K562 (cell line): ENCODE results near the gene GTSE1. TPM values are rescaled to one million over a fixed set of nuclear protein-coding genes. Genes with fewer than 3 reads are reported as not detected.

ENCODE experiments used
- ATAC-seq: fragments of 200-7000 bp; cut with Tn5 transposase; 3 replicates; pipeline ENCODE4 v1.9.1; 2020; ENCODE audit warnings: moderate library complexity
- BruUV-seq: library from RNA; stranded (reverse); fragments of 400-500 nt; replicated peaks from 2 replicates; lab custom pipeline; 2021; lab: Mats Ljungman, UMichigan
- CTCF ChIA-PET: fragments of 300-600 bp; formaldehyde crosslinking; extraction: SDS; loops from one replicate; lab custom pipeline; 2021; ENCODE audit warnings: low intra/inter-chr PET ratio; lab: Yijun Ruan, JAX
- POLR2A ChIA-PET: fragments of 300-600, 350-650 bp; sonication (Branson Sonifier 250); formaldehyde crosslinking; extraction: SDS; loops from one replicate; lab custom pipeline; 2021; ENCODE audit warnings: antibody characterized with exemption, inconsistent platforms; lab: Yijun Ruan, JAX
- DNase-seq, 4 experiments: peaks; one replicate each; pipeline versions ENCODE4 v3.0.0 to v3.0.0-alpha.2; 2011 to 2018; ENCODE audit warnings: low spot score in 3 of 4, mixed read lengths in 3 of 4; ENCODE audit errors: extremely low read depth in 1 of 4
- FAIRE-seq: peaks from 2 replicates; lab custom pipeline; 2011; peaks lifted over from hg19 to GRCh38; lab: Jason Lieb, UNC
- H2AFZ ChIP-seq: 2 replicates; pipeline ENCODE4 v1.6.0; 2011; ENCODE audit warnings: low read depth, low read length, control low read depth, inconsistent platforms
- H3K27ac ChIP-seq: fragments of 200-600 bp; 3 replicates; pipeline ENCODE4 v1.8.0; 2011; ENCODE audit warnings: low read depth, mild to moderate bottlenecking, control low read depth, inconsistent platforms, low read length, moderate library complexity, mixed read lengths; ENCODE audit errors: extremely low read depth
- H3K27me3 ChIP-seq, 2 experiments: fragments of 300-600 bp in 1 of 2; 2 replicates in 1 of 2; 3 replicates in 1 of 2; pipeline versions ENCODE4 v1.6.0 to v1.8.0; 2011; ENCODE audit warnings: inconsistent platforms in 2 of 2, low read length in 2 of 2, mild to moderate bottlenecking in 1 of 2, mixed read lengths in 1 of 2, moderate library complexity in 1 of 2; ENCODE audit not compliant: control insufficient read depth in 2 of 2, insufficient read depth in 2 of 2
- H3K36me3 ChIP-seq: fragments of 300-600 bp; 3 replicates; pipeline ENCODE4 v1.8.0; 2011; ENCODE audit warnings: mild to moderate bottlenecking, low read length, inconsistent platforms; ENCODE audit not compliant: control insufficient read depth, insufficient read depth
- H3K4me1 ChIP-seq, 2 experiments: fragments of 200-600 bp in 1 of 2; replicated peaks in 1 of 2; 2 replicates in 1 of 2; 3 replicates in 1 of 2; pipeline versions ENCODE4 v1.5.1 to v1.8.0; 2011; ENCODE audit warnings: inconsistent platforms in 2 of 2, low read length in 2 of 2, mild to moderate bottlenecking in 1 of 2, mixed read lengths in 1 of 2, moderate library complexity in 1 of 2; ENCODE audit not compliant: control insufficient read depth in 2 of 2, insufficient read depth in 2 of 2
- H3K4me2 ChIP-seq: 2 replicates; pipeline ENCODE4 v1.6.1; 2011; ENCODE audit warnings: low read length, control low read depth, inconsistent platforms, mixed read lengths; ENCODE audit not compliant: insufficient read depth
- H3K4me3 ChIP-seq: fragments of 200-600 bp; sonication (generic), shearing (Covaris generic); 2 replicates; pipeline ENCODE4 v1.5.1; 2016; ENCODE audit warnings: control low read depth, inconsistent platforms
- H3K79me2 ChIP-seq: fragments of 200-600 bp; 3 replicates; pipeline ENCODE4 v1.8.0; 2011; ENCODE audit warnings: low read length, inconsistent platforms; ENCODE audit not compliant: control insufficient read depth, insufficient read depth
- H3K9ac ChIP-seq, 2 experiments: 2 replicates each; pipeline versions ENCODE4 v1.6.0 to v1.6.1; 2011; ENCODE audit warnings: low read depth in 2 of 2, low read length in 2 of 2, control low read depth in 1 of 2, inconsistent platforms in 1 of 2, mild to moderate bottlenecking in 1 of 2, mixed read lengths in 1 of 2; ENCODE audit not compliant: insufficient read depth in 1 of 2
- H3K9me1 ChIP-seq: one replicate; pipeline ENCODE4 v1.6.0; 2011; ENCODE audit warnings: inconsistent platforms, mild to moderate bottlenecking, low read length, moderate library complexity; ENCODE audit not compliant: control insufficient read depth, insufficient read depth
- H3K9me3 ChIP-seq: replicated peaks from 2 replicates; pipeline ENCODE4 v1.5.1; 2011; ENCODE audit warnings: low read depth, low read length, inconsistent platforms; ENCODE audit not compliant: control insufficient read depth, insufficient read depth
- H4K20me1 ChIP-seq: replicated peaks from 2 replicates; pipeline ENCODE4 v1.6.1; 2011; ENCODE audit warnings: low read length, inconsistent platforms, mixed read lengths; ENCODE audit not compliant: control insufficient read depth, insufficient read depth
- GTF2A2 ChIP-seq: IDR thresholded peaks from 2 replicates; pipeline ENCODE4 v1.6.1; 2016; ENCODE audit warnings: mild to moderate bottlenecking, missing genetic modification characterization, missing compliant biosample characterization
- POLR2G ChIP-seq: fragments of 200-400 bp; formaldehyde crosslinking; IDR thresholded peaks from 2 replicates; pipeline ENCODE4 v1.6.1; 2017; ENCODE audit warnings: low read depth, mild to moderate bottlenecking, antibody characterized with exemption, low read length, moderate library complexity
- RBFOX2 ChIP-seq: fragments of 200-400 bp; formaldehyde crosslinking; IDR thresholded peaks from 2 replicates; pipeline ENCODE4 v1.6.1; 2017; ENCODE audit warnings: low read depth, mild to moderate bottlenecking, low read length, moderate library complexity
- SREBF2 ChIP-seq: sonication (generic); formaldehyde crosslinking; IDR thresholded peaks from 2 replicates; pipeline ENCODE4 v1.4.0; 2020; ENCODE audit warnings: mild to moderate bottlenecking, missing genetic modification reagents
- ZNF785 ChIP-seq: fragments of 250-450 bp; sonication (Bioruptor Pico); IDR thresholded peaks from 2 replicates; pipeline ENCODE4 v1.4.0; 2020; ENCODE audit warnings: mild to moderate bottlenecking
- WGBS: fragments of 100-300 bp; shearing (Covaris generic); methylation state at CpG from one replicate; pipeline ENCODE4 v1.1.6; 2016; ENCODE audit warnings: low coverage, mixed read lengths; ENCODE audit not compliant: insufficient coverage; ENCODE audit errors: missing lambda C conversion rate; 5-methylcytosine and 5-hydroxymethylcytosine counted together
- in situ Hi-C: fragments of 300-500 bp; cut with MboI; formaldehyde crosslinking; loops from 4 replicates; pipeline ENCODE4 v1.15.0; 2018; ENCODE audit warnings: inconsistent platforms, mixed read lengths
- intact Hi-C: fragments of 100-400 bp; cut with micrococcal nuclease; formaldehyde crosslinking; loops from 2 replicates; pipeline ENCODE4 v1.14.2; 2022
- polyA plus RNA-seq, 8 experiments: library from polyadenylated mRNA; depleted of rRNA in 4 of 8; stranded (reverse) in 5 of 8; unstranded in 3 of 8; fragments of >200 nt; fragmentation: Nextera tagmentation in 2 of 8; fragmentation: Illumina TruSeq in 1 of 8; extraction: Ambion mirVana in 2 of 8; extraction: Trizol in 1 of 8; gene quantifications; 2 replicates each; pipeline versions ENCODE4 v1.2.1 to v1.2.3, GENCODE V29; 2011 to 2014; ENCODE audit warnings: inconsistent platforms in 1 of 8, missing spikeins in 1 of 8
- total RNA-seq, 7 experiments: library from RNA; depleted of rRNA in 6 of 7; stranded (reverse); fragments of >200 nt in 6 of 7; fragmentation: Illumina TruSeq in 2 of 7; extraction: Trizol in 2 of 7; gene quantifications; 2 replicates each; pipeline versions ENCODE4 v1.2.1 to v1.2.3, GENCODE V29; 2011 to 2021; ENCODE audit warnings: low replicate concordance in 1 of 7

Gene GTSE1
- total and polyA plus RNA-seq, 9 of the 15 experiments (the other 6 are each of a cell fraction or from before 2014, with no cell fraction given): 2.5 to 22.5 (median 12.9) TPM

- CTCF ChIA-PET: no interaction called here
- 80% methylated on average over 12 of the region's 33 CpGs for WGBS
- POLR2A ChIA-PET: interaction anchor here (0.7 to 0.8 kb wide), 2 partner anchors 21 to 31 kb away, joined by 3 to 4 read pairs; no protein-coding TSS in a partner anchor
- H3K79me2 ChIP-seq: no peaks in the 10 kb centered on the region
- peaks cover 29% of the 10 kb centered on the region for H3K36me3 ChIP-seq
- no peak overlapping the region for H3K9ac ChIP-seq
- H3K27me3 ChIP-seq: no peaks in the 10 kb centered on the region
- no peaks in the 10 kb centered on the region for H4K20me1 ChIP-seq
- TF ChIP-seq POLR2G (peak; percentile 61), ZNF785 (no peak)
- H3K4me1 ChIP-seq: peaks cover 0 to 19% of the 10 kb centered on the region in 2 experiments; a peak in 2 of 5 replicates
- no peak overlapping the region for H3K27ac ChIP-seq
- no TSS peak for BruUV-seq
- H3K9me3 ChIP-seq: no peaks in the 10 kb centered on the region
- no peaks in the 10 kb centered on the region for H3K9me1 ChIP-seq
- no peak overlapping the region for H3K4me2 ChIP-seq
- in situ Hi-C loops: no loop called here
- DNase-seq (no peak), FAIRE-seq (no peak), ATAC-seq (no peak)
- intact Hi-C loops: no loop called here
- H3K4me3 ChIP-seq: no peak overlapping the region
- H2AFZ ChIP-seq: no peak overlapping the region
Observed at GRCh38 chr22:46289244-46289891, 7.3 kb upstream of the GTSE1 start.

DNA sequence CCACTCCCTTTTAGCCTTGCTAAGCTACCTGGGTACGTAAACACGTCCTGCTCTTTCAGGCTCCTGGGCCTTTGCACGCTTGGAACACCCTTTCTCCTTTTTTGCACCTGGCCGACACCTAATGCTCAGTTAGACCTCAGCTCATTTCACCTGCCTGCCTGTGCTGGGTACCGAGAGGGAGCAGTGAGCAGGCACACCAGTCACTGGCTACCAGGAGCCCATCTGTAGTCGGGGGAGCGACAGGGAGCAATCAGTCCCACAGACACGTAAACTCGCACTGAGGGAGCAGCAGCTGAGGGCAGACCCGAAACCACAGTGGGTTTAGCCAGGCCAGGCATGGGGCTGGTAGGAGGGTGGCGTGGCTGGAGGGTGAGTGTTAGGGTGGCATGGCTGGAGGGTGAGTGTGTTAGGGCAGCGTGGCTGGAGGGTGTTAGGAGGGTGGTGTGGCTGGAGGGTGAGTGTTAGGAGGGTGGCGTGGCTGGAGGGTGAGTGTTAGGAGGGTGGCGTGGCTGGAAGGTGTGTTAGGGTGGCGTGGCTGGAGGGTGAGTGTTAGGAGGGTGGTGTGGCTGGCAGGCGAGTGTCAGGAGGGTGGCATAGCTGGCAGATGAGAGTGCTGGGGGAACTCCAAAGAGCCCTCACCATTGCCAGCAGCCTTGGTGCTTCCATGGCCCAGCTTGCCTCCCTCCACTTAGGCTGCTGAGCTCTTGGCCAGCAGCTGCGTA is 6.4 kb upstream of the GTSE1 start:
- TF ChIP-seq RBFOX2 (0 out of 2 replicates have a peak, but pooled peaks have one; percentile 9), POLR2G (peak; percentile 45; the same call in 1 of the 2 replicates), SREBF2 (no peak), GTF2A2 (tag) (no peak)
- H3K27ac ChIP-seq: no peak overlapping the region
- no peak for FAIRE-seq
- peak overlapping the region in 1 of 2 experiments; percentile 17; a peak in 1 of 4 replicates for H3K9ac ChIP-seq
- POLR2A ChIA-PET: interaction anchor here (0.6 to 1.0 kb wide), 5 partner anchors 16 to 413 kb away, joined by 3 to 5 read pairs (median 3); no protein-coding TSS in a partner anchor
- WGBS: 91% methylated on average over 8 of the region's 17 CpGs
- H3K27me3 ChIP-seq: no peaks in the 10 kb centered on the region
- ATAC-seq: no peak
- intact Hi-C loops (no loop called here), in situ Hi-C loops (no loop called here)
- no TSS peak for BruUV-seq
- H3K36me3 ChIP-seq: peaks cover 22% of the 10 kb centered on the region; the same call in 2 of the 3 replicates
- H3K4me2 ChIP-seq: no peak overlapping the region
- DNase-seq: no peak
- H3K9me3 ChIP-seq: no peaks in the 10 kb centered on the region
- no peaks in the 10 kb centered on the region for H3K79me2 ChIP-seq
- no peaks in the 10 kb centered on the region for H4K20me1 ChIP-seq
- H3K9me1 ChIP-seq: no peaks in the 10 kb centered on the region
- peaks cover 0 to 19% of the 10 kb centered on the region in 2 experiments; a peak in 2 of 5 replicates for H3K4me1 ChIP-seq
- no peak overlapping the region for H3K4me3 ChIP-seq
- CTCF ChIA-PET: no interaction called here
- H2AFZ ChIP-seq: no peak overlapping the region
